Skeletal muscle satellite cell (primary cell): ENCODE results near the gene RFC2.
A peak's percentile ranks its signal among the peaks of the same experiment; 100 is the strongest.
"Not testable (repeated sequence)": the region's sequence is repeated elsewhere in the genome, so short reads cannot be mapped to it uniquely, and the experiment has no call there.

Experiments used
- H3K27me3 ChIP-seq: 2 replicates; pipeline ENCODE4 v1.7.0; 2013; ENCODE audit warnings: low read length; ENCODE audit not compliant: control insufficient read depth, insufficient read depth
- H3K36me3 ChIP-seq: 2 replicates; pipeline ENCODE4 v1.7.0; 2013; ENCODE audit warnings: mild to moderate bottlenecking, control low read depth, low read length; ENCODE audit not compliant: insufficient read depth
- H3K4me1 ChIP-seq: 2 replicates; pipeline ENCODE4 v1.7.0; 2013; ENCODE audit warnings: low read length; ENCODE audit not compliant: control insufficient read depth, insufficient read depth
- H3K4me2 ChIP-seq: 2 replicates; pipeline ENCODE4 v1.7.0; 2013; ENCODE audit warnings: mild to moderate bottlenecking, low read length
- H3K4me3 ChIP-seq: 2 replicates; pipeline ENCODE4 v1.7.0; 2013; ENCODE audit warnings: low read length
- H3K9ac ChIP-seq: 2 replicates; pipeline ENCODE4 v1.7.0; 2013; ENCODE audit warnings: mild to moderate bottlenecking, low read depth, low read length, moderate library complexity
- H3K9me3 ChIP-seq: replicated peaks from 2 replicates; pipeline ENCODE4 v1.7.0; 2013; ENCODE audit warnings: mild to moderate bottlenecking, control low read depth, low read length

Gene RFC2

GRCh38 chr7:74256491-74257408 is 2.6 kb upstream of the RFC2 start:
- H3K9ac ChIP-seq, result peak overlapping the region; percentile 26
- H3K4me3 ChIP-seq, result no peak overlapping the region
- H3K27me3 ChIP-seq, result no peaks in the 10 kb centered on the region
- peak overlapping the region; percentile 42 for H3K4me2 ChIP-seq
- peaks cover 19% of the 10 kb centered on the region for H3K4me1 ChIP-seq
- H3K9me3 ChIP-seq, result no peaks in the 10 kb centered on the region
- H3K36me3 ChIP-seq, result no peaks in the 10 kb centered on the region

- H3K9me3 ChIP-seq, H3K27me3 ChIP-seq, H3K9ac ChIP-seq, H3K36me3 ChIP-seq: not testable (repeated sequence)
- Histone ChIP-seq H3K4me3 (peak overlapping the region; percentile 98), H3K4me2 (peak overlapping the region; percentile 90), H3K4me1 (peaks cover 19% of the 10 kb centered on the region)
Observed at GRCh38 chr7:74255461-74255860, 1.3 kb upstream of the RFC2 start.

GRCh38 chr7:74254858-74255379 is 720 bp upstream of the RFC2 start:
- Histone ChIP-seq H3K4me1 (peaks cover 19% of the 10 kb centered on the region), H3K27me3 (no peaks in the 10 kb centered on the region), H3K4me2 (peak overlapping the region; percentile 90), H3K9me3 (no peaks in the 10 kb centered on the region), H3K9ac (peak overlapping the region; percentile 97), H3K36me3 (peaks cover 10% of the 10 kb centered on the region), H3K4me3 (peak overlapping the region; percentile 98)

GRCh38 chr7:74253835-74254128 is 417 bp downstream of the RFC2 start:
- H3K4me2 ChIP-seq, result peak overlapping the region; percentile 90
- H3K4me1 ChIP-seq, result peaks cover 19% of the 10 kb centered on the region
- H3K27me3 ChIP-seq, result no peaks in the 10 kb centered on the region
- no peaks in the 10 kb centered on the region for H3K9me3 ChIP-seq
- H3K36me3 ChIP-seq, result peaks cover 17% of the 10 kb centered on the region
- peak overlapping the region; percentile 98 for H3K4me3 ChIP-seq
- H3K9ac ChIP-seq, result peak overlapping the region; percentile 97

- H3K4me1 ChIP-seq, result peaks cover 19% of the 10 kb centered on the region
- H3K4me2 ChIP-seq, result peak overlapping the region; percentile 90
- H3K4me3 ChIP-seq, result peak overlapping the region; percentile 98
- no peaks in the 10 kb centered on the region for H3K27me3 ChIP-seq
- peak overlapping the region; percentile 97 for H3K9ac ChIP-seq
- peaks cover 19% of the 10 kb centered on the region for H3K36me3 ChIP-seq
- H3K9me3 ChIP-seq, result no peaks in the 10 kb centered on the region
Observed at GRCh38 chr7:74253331-74253730, 868 bp downstream of the RFC2 start.

- Histone ChIP-seq H3K36me3 (peaks cover 19% of the 10 kb centered on the region), H3K9ac (peak overlapping the region; percentile 97)
Observed at GRCh38 chr7:74252893-74253292, 1.3 kb downstream of the RFC2 start.

GRCh38 chr7:74249058-74249457 is 5.1 kb downstream of the RFC2 start:
- not testable (repeated sequence) for H3K9ac ChIP-seq, H3K27me3 ChIP-seq, H3K9me3 ChIP-seq, H3K4me2 ChIP-seq, H3K4me3 ChIP-seq
- Histone ChIP-seq H3K4me1 (peaks cover 11% of the 10 kb centered on the region), H3K36me3 (peaks cover 19% of the 10 kb centered on the region)

More at GRCh38 chr7:74252893-74253292, 1.3 kb downstream of the RFC2 start:
- H3K27me3 ChIP-seq, result no peaks in the 10 kb centered on the region
- peaks cover 19% of the 10 kb centered on the region for H3K4me1 ChIP-seq
- no peaks in the 10 kb centered on the region for H3K9me3 ChIP-seq
- H3K4me2 ChIP-seq, result peak overlapping the region; percentile 90
- peak overlapping the region; percentile 98 for H3K4me3 ChIP-seq

GRCh38 chr7:74248156-74248555 is 6.0 kb downstream of the RFC2 start:
- Histone ChIP-seq H3K27me3 (no peaks in the 10 kb centered on the region), H3K36me3 (peaks cover 21% of the 10 kb centered on the region), H3K4me1 (peaks cover 6% of the 10 kb centered on the region), H3K4me3 (no peak overlapping the region), H3K4me2 (no peak overlapping the region), H3K9ac (no peak overlapping the region), H3K9me3 (no peaks in the 10 kb centered on the region)

- no peak overlapping the region for H3K4me2 ChIP-seq
- H3K27me3 ChIP-seq, result no peaks in the 10 kb centered on the region
- no peak overlapping the region for H3K4me3 ChIP-seq
- no peak overlapping the region for H3K9ac ChIP-seq
- H3K9me3 ChIP-seq, result no peaks in the 10 kb centered on the region
- H3K36me3 ChIP-seq, result peaks cover 30% of the 10 kb centered on the region
- no peaks in the 10 kb centered on the region for H3K4me1 ChIP-seq
Observed at GRCh38 chr7:74246497-74246896, 7.7 kb downstream of the RFC2 start.

- Histone ChIP-seq H3K4me3 (no peak overlapping the region), H3K4me2 (no peak overlapping the region), H3K27me3 (no peaks in the 10 kb centered on the region), H3K9me3 (no peaks in the 10 kb centered on the region), H3K36me3 (peaks cover 35% of the 10 kb centered on the region), H3K4me1 (no peaks in the 10 kb centered on the region), H3K9ac (no peak overlapping the region)
Observed at GRCh38 chr7:74242122-74242443, 12.1 kb downstream of the RFC2 start.

- Histone ChIP-seq H3K9ac (no peak overlapping the region), H3K36me3 (peaks cover 40% of the 10 kb centered on the region), H3K4me3 (no peak overlapping the region), H3K4me2 (no peak overlapping the region), H3K4me1 (no peaks in the 10 kb centered on the region), H3K9me3 (no peaks in the 10 kb centered on the region), H3K27me3 (no peaks in the 10 kb centered on the region)
Observed at GRCh38 chr7:74240482-74240881, 13.7 kb downstream of the RFC2 start.

- H3K36me3 ChIP-seq, result peaks cover 34% of the 10 kb centered on the region
- no peaks in the 10 kb centered on the region for H3K4me1 ChIP-seq
- H3K27me3 ChIP-seq, result no peaks in the 10 kb centered on the region
- H3K4me2 ChIP-seq, result no peak overlapping the region
- H3K9ac ChIP-seq, result no peak overlapping the region
- no peaks in the 10 kb centered on the region for H3K9me3 ChIP-seq
- no peak overlapping the region for H3K4me3 ChIP-seq
Observed at GRCh38 chr7:74236284-74236683, 17.9 kb downstream of the RFC2 start.
